ENCODE results near the gene ZNF784.
A peak's percentile ranks its signal among the peaks of the same experiment; 100 is the strongest.

Gene ZNF784

DNA sequence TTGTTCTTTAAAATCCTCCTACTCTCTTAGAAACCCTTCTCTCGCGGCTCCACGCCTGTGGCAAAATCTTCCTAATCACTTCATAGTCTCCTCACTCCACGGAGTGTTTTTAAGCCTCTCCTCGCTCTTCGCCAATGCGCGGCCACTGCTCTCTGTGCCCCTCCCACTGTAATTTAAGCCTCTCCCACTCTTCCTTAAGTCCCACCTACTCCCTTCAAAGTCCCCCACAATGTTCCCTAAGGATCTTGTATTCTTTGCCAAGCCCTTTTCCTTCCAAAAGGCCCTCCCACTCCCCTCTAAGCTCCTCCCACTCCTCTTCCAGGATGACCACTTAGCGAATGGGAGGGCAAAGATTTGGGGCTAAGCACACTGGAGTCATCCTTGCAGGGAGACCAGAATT is 26.3 kb downstream of the ZNF784 start:
- TF ChIP-seq, protein P1, sequence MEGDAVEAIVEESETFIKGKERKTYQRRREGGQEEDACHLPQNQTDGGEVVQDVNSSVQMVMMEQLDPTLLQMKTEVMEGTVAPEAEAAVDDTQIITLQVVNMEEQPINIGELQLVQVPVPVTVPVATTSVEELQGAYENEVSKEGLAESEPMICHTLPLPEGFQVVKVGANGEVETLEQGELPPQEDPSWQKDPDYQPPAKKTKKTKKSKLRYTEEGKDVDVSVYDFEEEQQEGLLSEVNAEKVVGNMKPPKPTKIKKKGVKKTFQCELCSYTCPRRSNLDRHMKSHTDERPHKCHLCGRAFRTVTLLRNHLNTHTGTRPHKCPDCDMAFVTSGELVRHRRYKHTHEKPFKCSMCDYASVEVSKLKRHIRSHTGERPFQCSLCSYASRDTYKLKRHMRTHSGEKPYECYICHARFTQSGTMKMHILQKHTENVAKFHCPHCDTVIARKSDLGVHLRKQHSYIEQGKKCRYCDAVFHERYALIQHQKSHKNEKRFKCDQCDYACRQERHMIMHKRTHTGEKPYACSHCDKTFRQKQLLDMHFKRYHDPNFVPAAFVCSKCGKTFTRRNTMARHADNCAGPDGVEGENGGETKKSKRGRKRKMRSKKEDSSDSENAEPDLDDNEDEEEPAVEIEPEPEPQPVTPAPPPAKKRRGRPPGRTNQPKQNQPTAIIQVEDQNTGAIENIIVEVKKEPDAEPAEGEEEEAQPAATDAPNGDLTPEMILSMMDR (IDR thresholded peaks at IDR 0.05; ENCODE audit: poor library complexity, severe bottlenecking): no peak
- H3K36me3 ChIP-seq (ENCODE audit: low read depth): peaks cover 24% of the 10 kb centered on the region
- H3K27me3 ChIP-seq (ENCODE audit: insufficient read depth, poor library complexity, severe bottlenecking): no peaks in the 10 kb centered on the region
- peaks cover 9% of the 10 kb centered on the region for H3K4me1 ChIP-seq (ENCODE audit: insufficient read depth, poor library complexity, severe bottlenecking)
- no peak overlapping the region for H3K4me3 ChIP-seq (ENCODE audit: severe bottlenecking)
- ATAC-seq (ENCODE audit: low read depth): no peak
- H3K27ac ChIP-seq (ENCODE audit: poor library complexity, severe bottlenecking): no peak overlapping the region
- no peaks in the 10 kb centered on the region for H3K9me3 ChIP-seq (ENCODE audit: severe bottlenecking)
- no peak for DNase-seq (ENCODE audit: low spot score)

DNA sequence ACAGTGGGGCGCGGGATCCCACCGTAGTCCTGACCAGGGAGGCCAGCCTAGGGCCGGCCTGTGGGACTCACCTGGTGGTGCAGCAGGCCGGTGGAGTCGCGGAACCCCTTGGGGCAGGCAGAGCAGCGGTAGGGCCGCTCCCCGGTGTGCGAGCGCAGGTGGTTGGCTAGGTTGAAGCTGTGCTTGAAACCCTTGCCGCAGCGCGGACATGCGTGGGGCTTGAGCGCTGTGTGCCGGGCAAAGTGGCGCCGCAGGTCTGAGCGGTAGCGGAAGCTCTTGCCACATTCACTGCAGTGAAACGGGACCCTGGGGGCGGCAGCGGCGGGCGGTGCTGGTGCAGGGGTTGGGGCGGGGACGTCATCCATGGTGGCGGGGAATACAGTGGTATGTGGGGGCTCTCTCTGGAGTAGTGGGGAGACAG is 26.9 kb downstream of the ZNF784 start:
- ATAC-seq (ENCODE audit: low read depth) (no peak), DNase-seq (ENCODE audit: low spot score) (no peak)
- Histone ChIP-seq H3K36me3 (ENCODE audit: low read depth) (peaks cover 24% of the 10 kb centered on the region), H3K9me3 (ENCODE audit: severe bottlenecking) (no peaks in the 10 kb centered on the region), H3K27ac (ENCODE audit: poor library complexity, severe bottlenecking) (no peak overlapping the region), H3K4me1 (ENCODE audit: insufficient read depth, poor library complexity, severe bottlenecking) (peaks cover 9% of the 10 kb centered on the region), H3K27me3 (ENCODE audit: insufficient read depth, poor library complexity, severe bottlenecking) (no peaks in the 10 kb centered on the region), H3K4me3 (ENCODE audit: severe bottlenecking) (no peak overlapping the region)
- TF ChIP-seq, protein P1 (IDR thresholded peaks at IDR 0.05; ENCODE audit: poor library complexity, severe bottlenecking): no peak

DNA sequence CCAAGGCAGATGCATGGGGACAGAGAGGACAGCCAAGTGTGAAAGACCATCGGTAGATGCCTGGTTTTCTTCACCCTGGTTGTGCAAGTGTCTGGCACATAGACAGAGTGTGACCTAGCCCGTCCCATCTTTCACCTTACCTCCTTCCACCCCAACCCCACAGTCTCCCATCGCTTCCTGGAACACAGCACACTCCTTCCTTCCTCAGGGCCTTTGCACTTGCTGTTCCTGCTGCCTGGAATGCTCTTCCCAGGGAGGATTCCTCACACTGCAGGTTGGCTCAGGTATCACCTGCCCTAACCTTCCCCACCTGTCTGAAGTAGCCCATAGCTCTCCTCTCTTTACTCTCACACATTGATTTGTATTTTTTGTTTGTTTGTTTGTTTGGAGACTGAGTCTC is 28.1 kb downstream of the ZNF784 start:
- Histone ChIP-seq H3K27ac (ENCODE audit: poor library complexity, severe bottlenecking) (no peak overlapping the region), H3K4me3 (ENCODE audit: severe bottlenecking) (no peak overlapping the region), H3K36me3 (ENCODE audit: low read depth) (peaks cover 24% of the 10 kb centered on the region), H3K4me1 (ENCODE audit: insufficient read depth, poor library complexity, severe bottlenecking) (peaks cover 7% of the 10 kb centered on the region), H3K27me3 (ENCODE audit: insufficient read depth, poor library complexity, severe bottlenecking) (no peaks in the 10 kb centered on the region), H3K9me3 (ENCODE audit: severe bottlenecking) (no peaks in the 10 kb centered on the region)
- TF ChIP-seq, protein P1 (IDR thresholded peaks at IDR 0.05; ENCODE audit: poor library complexity, severe bottlenecking): no peak
- ATAC-seq (ENCODE audit: low read depth) (no peak), DNase-seq (ENCODE audit: low spot score) (no peak)

DNA sequence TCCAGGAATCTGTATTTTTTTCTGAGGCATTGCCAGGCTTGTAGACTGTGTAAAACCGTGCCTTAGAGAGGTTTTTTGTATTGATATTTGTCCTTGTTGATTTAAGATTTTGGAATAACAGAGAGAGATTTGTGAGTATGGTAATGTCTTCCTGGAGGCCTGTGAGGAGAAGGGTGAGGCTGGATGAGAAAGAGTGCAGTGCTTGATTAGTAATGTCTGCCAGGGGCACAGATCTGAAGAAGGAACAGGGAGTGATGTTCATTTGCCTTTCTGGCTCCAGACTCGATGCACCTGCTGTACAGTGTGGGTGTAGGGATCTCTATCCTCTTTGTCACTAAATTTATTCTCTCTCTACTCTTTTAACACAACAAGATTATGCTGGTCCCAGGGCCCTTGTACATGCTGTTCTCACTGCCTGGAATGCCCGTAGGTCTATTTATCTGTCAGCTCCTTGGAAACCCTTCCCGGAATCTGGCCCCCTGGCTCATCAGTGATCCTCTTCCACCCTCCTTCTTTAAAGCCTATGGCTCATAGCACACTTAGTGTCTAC is 29.3 kb downstream of the ZNF784 start:
- peaks cover 24% of the 10 kb centered on the region for H3K36me3 ChIP-seq (ENCODE audit: low read depth)
- TF ChIP-seq, protein P1 (IDR thresholded peaks at IDR 0.05; ENCODE audit: poor library complexity, severe bottlenecking): no peak
- ATAC-seq (ENCODE audit: low read depth) (no peak), DNase-seq (ENCODE audit: low spot score) (no peak)
- no peak overlapping the region for H3K4me3 ChIP-seq (ENCODE audit: severe bottlenecking)
- no peaks in the 10 kb centered on the region for H3K27me3 ChIP-seq (ENCODE audit: insufficient read depth, poor library complexity, severe bottlenecking)
- H3K9me3 ChIP-seq (ENCODE audit: severe bottlenecking): no peaks in the 10 kb centered on the region
- no peak overlapping the region for H3K27ac ChIP-seq (ENCODE audit: poor library complexity, severe bottlenecking)
- no peaks in the 10 kb centered on the region for H3K4me1 ChIP-seq (ENCODE audit: insufficient read depth, poor library complexity, severe bottlenecking)

DNA sequence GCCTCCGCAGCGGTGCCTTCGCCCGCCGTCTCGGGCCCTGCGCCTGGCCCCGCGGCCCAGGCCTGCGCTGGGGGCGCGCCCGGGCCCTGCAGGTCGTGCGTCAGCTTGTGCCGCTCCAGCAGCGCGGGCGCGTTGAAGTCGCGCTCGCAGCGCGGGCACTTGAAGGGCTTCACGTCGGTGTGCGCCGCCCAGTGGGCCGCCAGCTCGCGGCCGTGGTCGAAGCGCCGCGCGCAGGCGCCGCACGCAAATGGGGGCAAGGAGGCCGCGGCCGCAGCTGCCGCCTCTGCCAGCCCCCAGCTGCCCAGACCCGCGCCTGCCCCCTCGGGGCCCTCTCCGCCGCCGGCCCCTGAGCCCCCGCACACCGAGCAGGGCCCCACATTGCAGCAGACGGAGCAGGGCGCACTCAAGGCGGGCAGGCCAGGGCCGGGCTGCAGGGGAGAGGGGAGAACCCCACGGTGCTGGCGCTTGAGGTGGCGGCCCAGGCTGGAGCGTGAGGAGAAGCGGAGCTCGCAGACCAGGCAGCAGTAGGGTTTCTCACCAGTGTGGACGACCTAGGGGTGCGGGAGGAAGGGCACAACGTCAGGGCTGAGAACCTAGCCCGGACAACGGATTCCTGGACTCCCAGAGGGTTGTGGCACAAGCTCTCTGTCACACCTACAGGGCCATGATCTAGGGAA is 31.1 kb downstream of the ZNF784 start:
- DNase-seq (ENCODE audit: low spot score): peak; percentile 51
- H3K27me3 ChIP-seq (ENCODE audit: insufficient read depth, poor library complexity, severe bottlenecking): no peaks in the 10 kb centered on the region
- H3K36me3 ChIP-seq (ENCODE audit: low read depth): peaks cover 23% of the 10 kb centered on the region
- H3K27ac ChIP-seq (ENCODE audit: poor library complexity, severe bottlenecking): no peak overlapping the region
- TF ChIP-seq, protein P1 (IDR thresholded peaks at IDR 0.05; ENCODE audit: poor library complexity, severe bottlenecking): no peak
- H3K9me3 ChIP-seq (ENCODE audit: severe bottlenecking): no peaks in the 10 kb centered on the region
- ATAC-seq (ENCODE audit: low read depth): no peak
- H3K4me3 ChIP-seq (ENCODE audit: severe bottlenecking): no peak overlapping the region
- H3K4me1 ChIP-seq (ENCODE audit: insufficient read depth, poor library complexity, severe bottlenecking): no peaks in the 10 kb centered on the region

Data from RWPE2 (cell line).